Fibroblast of lung (primary cell): ENCODE data around the gene TTC21B.

Experiments
- CTCF ChIP-seq, 2 donors: IDR thresholded peaks in 1 of 2; conservative IDR thresholded peaks in 1 of 2; 1 replicate in 1 of 2; 2 replicates in 1 of 2; pipeline ENCODE4 v1.5.1; 2011 to 2012; ENCODE audit warnings: low read length in 2 of 2, control low read depth in 1 of 2, inconsistent platforms in 1 of 2, low read depth in 1 of 2, mild to moderate bottlenecking in 1 of 2
- EZH2 ChIP-seq: IDR thresholded peaks from 2 replicates; pipeline ENCODE4 v1.5.1; 2012; ENCODE audit warnings: low read length, control low read depth, mild to moderate bottlenecking; ENCODE audit errors: missing control alignments

- TF ChIP-seq CTCF (conservative IDR thresholded peaks at IDR 0.05 in 1 of 2, IDR thresholded peaks at IDR 0.05 in 1 of 2; ENCODE audit: low read depth in 1 of 2, low read length in 2 of 2) (no peak), EZH2 (no peak)
These were observed 55.9 kb downstream of the TTC21B start for GRCh38 chr2:165897726-165898125.
